ENCODE measurements around the gene PEDS1. TPM values are rescaled to one million over a fixed set of nuclear protein-coding genes. Genes with fewer than 3 reads are reported as not detected.

Gene PEDS1
- polyA plus RNA-seq, 3 donors from 2014 or later: 15.2 to 33.5 (median 19.7) TPM

DNA sequence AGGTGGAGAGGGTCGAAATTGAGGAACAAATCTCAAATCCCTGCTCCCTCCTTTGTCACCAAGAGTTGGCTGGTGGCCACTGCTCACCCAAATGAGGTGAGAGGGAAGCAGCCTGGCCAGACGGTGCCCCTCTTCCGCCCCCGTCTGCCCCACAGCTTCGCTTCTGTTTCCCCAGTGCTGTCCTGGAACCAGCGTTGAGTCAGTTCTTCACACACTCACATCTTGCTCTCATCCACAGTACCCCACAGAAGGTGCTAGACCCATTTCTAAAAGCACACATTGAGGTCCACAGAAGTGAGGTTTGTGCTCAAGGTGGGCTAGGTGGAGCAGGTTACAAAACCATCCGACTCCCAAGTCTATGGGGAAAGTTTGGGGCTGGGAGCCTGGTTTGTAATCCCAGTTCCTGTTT is 40.9 kb upstream of the PEDS1 start:
- Mint-ChIP-seq H3K27me3 (ENCODE audit: low read depth in 3 of 3) (peaks cover 0 to 9% (median 5%) of the 10 kb centered on the region in 3 donors), H3K4me3 (peak overlapping the region in 2 of 5 donors; percentile 38 to 53), H3K9me3 (no peaks in the 10 kb centered on the region), H3K27ac (peak overlapping the region in 1 of 6 donors; percentile 24), H3K36me3 (peaks cover 1 to 6% (median 6%) of the 10 kb centered on the region in 3 donors), H3K4me1 (peaks cover 27 to 28% of the 10 kb centered on the region in 2 donors)
- DNase-seq: no peak

DNA sequence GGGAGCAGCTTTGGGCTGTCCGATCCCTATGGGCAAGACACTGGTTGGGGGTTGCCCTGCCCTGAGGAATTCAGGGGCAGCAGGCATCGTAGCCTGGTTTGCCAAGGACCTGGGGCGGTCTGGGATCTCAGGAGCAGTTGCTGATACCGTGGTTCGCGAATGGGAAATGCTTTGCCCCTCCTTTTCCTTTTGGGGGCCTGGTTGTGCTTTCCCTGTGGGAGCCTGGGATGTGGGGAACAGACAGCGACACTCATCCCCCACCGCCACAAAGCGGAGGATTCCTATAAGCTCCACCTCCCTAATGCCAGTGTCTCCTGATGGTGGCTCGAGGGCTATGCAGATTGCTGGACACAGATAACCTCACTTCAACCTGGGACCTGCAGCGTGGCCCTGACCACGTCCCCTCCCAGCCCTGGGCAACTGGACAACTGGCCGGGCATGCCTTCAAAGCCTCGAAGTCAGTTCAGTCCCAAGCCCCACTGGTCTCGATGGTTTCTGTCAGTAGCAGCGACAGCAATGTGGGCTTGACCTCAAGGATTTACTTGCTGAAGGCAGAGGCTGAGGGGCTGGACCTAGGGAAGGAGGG is 40.4 kb upstream of the PEDS1 start:
- H3K27ac Mint-ChIP-seq: peak overlapping the region in 3 of 6 donors; percentile 10 to 91 (median 46)
- H3K4me3 Mint-ChIP-seq: peak overlapping the region; percentile 93 to 98 (median 95)
- H3K9me3 Mint-ChIP-seq: no peaks in the 10 kb centered on the region

DNA sequence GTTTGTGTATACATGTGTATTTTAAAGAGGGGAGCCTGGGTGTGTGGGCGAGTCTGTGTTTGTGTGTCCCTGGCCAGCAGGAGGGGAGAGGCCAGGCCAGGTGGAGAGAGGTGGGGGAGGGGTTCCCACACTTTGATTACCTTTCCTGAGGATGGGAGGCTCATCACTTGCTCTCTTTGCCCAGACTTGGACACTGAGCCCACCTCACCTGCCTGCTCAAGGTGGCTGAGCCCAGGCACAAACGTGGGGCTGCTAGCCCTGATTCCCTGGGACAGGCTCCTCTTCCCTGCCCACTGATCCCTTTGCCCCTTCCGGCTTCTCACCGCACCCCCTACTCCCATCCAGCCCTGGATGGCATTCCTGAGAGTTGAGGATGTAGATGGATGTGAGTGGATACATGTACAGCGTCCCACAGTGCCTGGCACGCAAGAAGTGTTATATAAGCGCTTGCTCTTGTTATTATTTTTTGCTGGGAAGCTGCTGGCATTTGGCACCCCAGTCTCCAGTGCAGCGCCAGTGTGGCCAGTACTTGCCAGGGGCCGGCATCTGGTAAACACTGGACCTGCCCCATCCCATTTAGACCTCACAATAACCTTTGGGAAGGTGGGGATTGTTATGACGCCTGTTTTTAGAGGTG is 39.8 kb upstream of the PEDS1 start:
- H3K36me3 Mint-ChIP-seq: peaks cover 0 to 5% (median 4%) of the 10 kb centered on the region in 3 donors
- peaks cover 27 to 28% of the 10 kb centered on the region in 2 donors for H3K4me1 Mint-ChIP-seq
- H3K27me3 Mint-ChIP-seq (ENCODE audit: low read depth in 3 of 3): peaks cover 0 to 6% (median 5%) of the 10 kb centered on the region in 3 donors
- DNase-seq: no peak
- H3K4me3 Mint-ChIP-seq: peak overlapping the region; percentile 93 to 98 (median 95)
- no peaks in the 10 kb centered on the region for H3K9me3 Mint-ChIP-seq
- H3K27ac Mint-ChIP-seq: peak overlapping the region; percentile 2 to 96 (median 82)

More for the DNA sequence above, 40.4 kb upstream of the PEDS1 start:
- H3K4me1 Mint-ChIP-seq: peaks cover 27 to 28% of the 10 kb centered on the region in 2 donors
- H3K27me3 Mint-ChIP-seq (ENCODE audit: low read depth in 3 of 3): peaks cover 0 to 9% (median 5%) of the 10 kb centered on the region in 3 donors
- DNase-seq: no peak
- H3K36me3 Mint-ChIP-seq: peaks cover 0 to 5% (median 4%) of the 10 kb centered on the region in 3 donors

DNA sequence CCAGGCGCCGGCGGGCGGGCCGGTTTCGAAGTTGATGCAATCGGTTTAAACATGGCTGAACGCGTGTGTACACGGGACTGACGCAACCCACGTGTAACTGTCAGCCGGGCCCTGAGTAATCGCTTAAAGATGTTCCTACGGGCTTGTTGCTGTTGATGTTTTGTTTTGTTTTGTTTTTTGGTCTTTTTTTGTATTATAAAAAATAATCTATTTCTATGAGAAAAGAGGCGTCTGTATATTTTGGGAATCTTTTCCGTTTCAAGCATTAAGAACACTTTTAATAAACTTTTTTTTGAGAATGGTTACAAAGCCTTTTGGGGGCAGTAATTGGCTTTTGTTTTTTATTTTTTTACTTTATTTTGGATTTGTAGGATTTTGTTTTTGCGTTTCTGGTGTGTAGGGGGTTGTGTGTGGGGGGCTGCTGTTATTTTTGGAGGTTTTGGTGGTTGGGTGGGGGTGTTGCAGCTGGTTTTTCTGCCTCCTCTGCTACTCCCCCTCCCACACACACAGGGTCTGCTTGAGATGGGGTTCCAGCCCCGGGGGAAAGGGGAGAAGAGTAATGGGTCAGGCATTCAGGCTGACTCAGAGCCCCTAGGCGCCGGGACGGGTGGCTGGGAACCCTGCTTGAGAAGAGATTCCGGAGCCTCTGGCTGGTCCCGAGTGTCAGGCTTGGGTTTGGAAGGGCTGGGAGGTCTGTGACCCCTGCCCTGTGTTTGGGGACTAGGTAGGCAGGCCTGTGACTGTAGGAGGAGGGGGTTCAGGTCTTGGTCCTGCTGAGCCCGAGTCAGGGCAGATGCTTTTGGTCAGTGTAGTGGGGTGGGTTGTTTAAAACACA is 39.1 kb upstream of the PEDS1 start:
- peaks cover 0 to 5% (median 4%) of the 10 kb centered on the region in 3 donors for H3K36me3 Mint-ChIP-seq
- peaks cover 27 to 28% of the 10 kb centered on the region in 2 donors for H3K4me1 Mint-ChIP-seq
- H3K27ac Mint-ChIP-seq: peak overlapping the region; percentile 72 to 96 (median 94)
- DNase-seq: peak; percentile 65 to 71 (median 65)
- peaks cover 0 to 5% (median 4%) of the 10 kb centered on the region in 3 donors for H3K27me3 Mint-ChIP-seq (ENCODE audit: low read depth in 3 of 3)
- H3K4me3 Mint-ChIP-seq: peak overlapping the region; percentile 93 to 98 (median 95)
- H3K9me3 Mint-ChIP-seq: no peaks in the 10 kb centered on the region

DNA sequence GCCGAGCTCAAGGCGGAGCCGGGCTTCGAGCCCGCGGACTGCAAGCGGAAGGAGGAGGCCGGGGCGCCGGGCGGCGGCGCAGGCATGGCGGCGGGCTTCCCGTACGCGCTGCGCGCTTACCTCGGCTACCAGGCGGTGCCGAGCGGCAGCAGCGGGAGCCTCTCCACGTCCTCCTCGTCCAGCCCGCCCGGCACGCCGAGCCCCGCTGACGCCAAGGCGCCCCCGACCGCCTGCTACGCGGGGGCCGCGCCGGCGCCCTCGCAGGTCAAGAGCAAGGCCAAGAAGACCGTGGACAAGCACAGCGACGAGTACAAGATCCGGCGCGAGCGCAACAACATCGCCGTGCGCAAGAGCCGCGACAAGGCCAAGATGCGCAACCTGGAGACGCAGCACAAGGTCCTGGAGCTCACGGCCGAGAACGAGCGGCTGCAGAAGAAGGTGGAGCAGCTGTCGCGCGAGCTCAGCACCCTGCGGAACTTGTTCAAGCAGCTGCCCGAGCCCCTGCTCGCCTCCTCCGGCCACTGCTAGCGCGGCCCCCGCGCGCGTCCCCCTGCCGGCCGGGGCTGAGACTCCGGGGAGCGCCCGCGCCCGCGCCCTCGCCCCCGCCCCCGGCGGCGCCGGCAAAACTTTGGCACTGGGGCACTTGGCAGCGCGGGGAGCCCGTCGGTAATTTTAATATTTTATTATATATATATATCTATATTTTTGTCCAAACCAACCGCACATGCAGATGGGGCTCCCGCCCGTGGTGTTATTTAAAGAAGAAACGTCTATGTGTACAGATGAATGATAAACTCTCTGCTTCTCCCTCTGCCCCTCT is 38.2 kb upstream of the PEDS1 start:
- Mint-ChIP-seq H3K36me3 (peaks cover 0 to 5% (median 4%) of the 10 kb centered on the region in 3 donors), H3K4me3 (peak overlapping the region; percentile 93 to 98 (median 95)), H3K27ac (peak overlapping the region; percentile 72 to 96 (median 94)), H3K9me3 (no peaks in the 10 kb centered on the region), H3K27me3 (ENCODE audit: low read depth in 3 of 3) (peaks cover 1 to 5% (median 2%) of the 10 kb centered on the region in 3 donors), H3K4me1 (peaks cover 27 to 28% of the 10 kb centered on the region in 2 donors)
- DNase-seq: peak; percentile 53 to 68 (median 58)

DNA sequence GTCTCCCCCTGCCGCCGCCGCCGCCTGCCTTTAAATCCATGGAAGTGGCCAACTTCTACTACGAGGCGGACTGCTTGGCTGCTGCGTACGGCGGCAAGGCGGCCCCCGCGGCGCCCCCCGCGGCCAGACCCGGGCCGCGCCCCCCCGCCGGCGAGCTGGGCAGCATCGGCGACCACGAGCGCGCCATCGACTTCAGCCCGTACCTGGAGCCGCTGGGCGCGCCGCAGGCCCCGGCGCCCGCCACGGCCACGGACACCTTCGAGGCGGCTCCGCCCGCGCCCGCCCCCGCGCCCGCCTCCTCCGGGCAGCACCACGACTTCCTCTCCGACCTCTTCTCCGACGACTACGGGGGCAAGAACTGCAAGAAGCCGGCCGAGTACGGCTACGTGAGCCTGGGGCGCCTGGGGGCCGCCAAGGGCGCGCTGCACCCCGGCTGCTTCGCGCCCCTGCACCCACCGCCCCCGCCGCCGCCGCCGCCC is 37.6 kb upstream of the PEDS1 start:
- Mint-ChIP-seq H3K36me3 (peaks cover 0 to 5% (median 3%) of the 10 kb centered on the region in 3 donors), H3K4me3 (peak overlapping the region; percentile 51 to 76 (median 69)), H3K27ac (no peak overlapping the region), H3K9me3 (no peaks in the 10 kb centered on the region), H3K4me1 (peaks cover 27 to 28% of the 10 kb centered on the region in 2 donors), H3K27me3 (ENCODE audit: low read depth in 3 of 3) (peaks cover 5 to 6% (median 6%) of the 10 kb centered on the region in 3 donors)
- DNase-seq: peak; percentile 63 to 75 (median 71)

DNA sequence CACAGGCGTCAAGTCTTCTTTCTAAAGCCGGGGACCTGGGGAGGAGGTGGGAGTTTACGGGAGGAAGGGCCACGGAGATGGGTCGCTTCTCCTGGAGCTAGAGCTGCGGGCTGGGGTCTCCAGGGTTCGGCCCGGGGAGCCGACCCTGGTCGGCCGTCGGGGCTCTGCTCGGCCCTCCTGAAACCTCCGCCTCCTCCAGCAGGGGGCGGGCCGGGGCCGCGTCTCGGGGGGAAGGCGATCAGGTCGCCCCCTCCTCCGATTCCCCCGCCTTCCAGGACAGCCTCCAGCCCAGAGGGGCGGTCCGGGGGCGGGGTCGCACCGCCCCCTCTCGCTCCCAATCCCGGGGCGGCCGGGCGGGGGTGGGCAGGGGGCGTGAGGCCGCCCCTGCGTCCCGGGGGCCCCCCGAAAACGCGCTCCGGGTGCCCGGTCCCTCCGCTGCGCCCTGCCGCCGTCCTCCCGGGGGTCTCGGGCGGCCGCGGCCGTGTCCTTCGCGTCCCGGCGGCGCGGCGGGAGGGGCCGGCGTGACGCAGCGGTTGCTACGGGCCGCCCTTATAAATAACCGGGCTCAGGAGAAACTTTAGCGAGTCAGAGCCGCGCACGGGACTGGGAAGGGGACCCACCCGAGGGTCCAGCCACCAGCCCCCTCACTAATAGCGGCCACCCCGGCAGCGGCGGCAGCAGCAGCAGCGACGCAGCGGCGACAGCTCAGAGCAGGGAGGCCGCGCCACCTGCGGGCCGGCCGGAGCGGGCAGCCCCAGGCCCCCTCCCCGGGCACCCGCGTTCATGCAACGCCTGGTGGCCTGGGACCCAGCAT is 36.9 kb upstream of the PEDS1 start, which contains the start of gene CEBPB:
TSS of gene CEBPB (plus strand) at position 580 of the 814 bp plus-strand sequence. CDS start at position 784, 204 bp downstream.
- DNase-seq: peak; percentile 81 to 86 (median 85)
- Mint-ChIP-seq H3K36me3 (peaks cover 0 to 5% (median 0%) of the 10 kb centered on the region in 3 donors), H3K4me3 (peak within 1 kb of the TSS; percentile 80 to 87 (median 85)), H3K9me3 (no peaks in the 10 kb centered on the region), H3K27ac (peak within 1 kb of the TSS in 5 of 6 donors; percentile 57 to 89 (median 81)), H3K4me1 (peaks cover 27 to 28% of the 10 kb centered on the region in 2 donors), H3K27me3 (ENCODE audit: low read depth in 3 of 3) (peaks cover 5 to 10% (median 7%) of the 10 kb centered on the region in 3 donors)

DNA sequence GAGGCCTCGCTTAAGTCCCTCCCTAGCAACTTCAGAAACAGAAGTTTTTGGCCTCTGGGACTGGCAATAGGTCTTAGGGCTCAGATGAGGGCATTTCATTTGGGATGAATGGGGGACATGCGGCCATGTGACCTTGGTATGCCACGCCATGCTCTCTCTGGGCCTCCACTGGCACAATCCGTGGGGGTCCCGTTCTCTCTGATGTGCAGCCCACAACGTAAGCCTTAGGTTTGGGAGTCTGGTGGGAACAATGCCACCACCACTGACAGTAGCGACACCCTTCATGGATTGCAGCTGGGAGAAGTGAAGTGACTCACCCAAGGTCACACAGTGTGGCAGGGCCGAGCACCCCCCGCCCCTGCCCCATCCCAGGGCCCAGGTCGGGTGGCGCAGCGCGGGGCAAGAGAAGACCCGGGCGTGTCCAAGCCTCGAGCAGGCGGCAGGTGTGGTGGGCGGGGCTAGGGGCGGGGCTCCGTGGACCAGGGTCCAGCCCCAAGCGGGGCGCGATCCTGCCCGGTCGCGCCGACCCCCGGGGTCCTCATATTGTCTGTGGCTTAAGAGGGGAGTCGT is 36.2 kb upstream of the PEDS1 start:
- H3K4me1 Mint-ChIP-seq: peaks cover 23 to 24% of the 10 kb centered on the region in 2 donors
- H3K36me3 Mint-ChIP-seq: peaks cover 0 to 2% (median 0%) of the 10 kb centered on the region in 3 donors
- H3K9me3 Mint-ChIP-seq: no peaks in the 10 kb centered on the region
- H3K27me3 Mint-ChIP-seq (ENCODE audit: low read depth in 3 of 3): peaks cover 7 to 13% (median 10%) of the 10 kb centered on the region in 3 donors
- peak overlapping the region in 3 of 5 donors; percentile 29 to 60 (median 33) for H3K4me3 Mint-ChIP-seq
- H3K27ac Mint-ChIP-seq: peak overlapping the region in 2 of 6 donors; percentile 49 to 71
- DNase-seq: no peak

DNA sequence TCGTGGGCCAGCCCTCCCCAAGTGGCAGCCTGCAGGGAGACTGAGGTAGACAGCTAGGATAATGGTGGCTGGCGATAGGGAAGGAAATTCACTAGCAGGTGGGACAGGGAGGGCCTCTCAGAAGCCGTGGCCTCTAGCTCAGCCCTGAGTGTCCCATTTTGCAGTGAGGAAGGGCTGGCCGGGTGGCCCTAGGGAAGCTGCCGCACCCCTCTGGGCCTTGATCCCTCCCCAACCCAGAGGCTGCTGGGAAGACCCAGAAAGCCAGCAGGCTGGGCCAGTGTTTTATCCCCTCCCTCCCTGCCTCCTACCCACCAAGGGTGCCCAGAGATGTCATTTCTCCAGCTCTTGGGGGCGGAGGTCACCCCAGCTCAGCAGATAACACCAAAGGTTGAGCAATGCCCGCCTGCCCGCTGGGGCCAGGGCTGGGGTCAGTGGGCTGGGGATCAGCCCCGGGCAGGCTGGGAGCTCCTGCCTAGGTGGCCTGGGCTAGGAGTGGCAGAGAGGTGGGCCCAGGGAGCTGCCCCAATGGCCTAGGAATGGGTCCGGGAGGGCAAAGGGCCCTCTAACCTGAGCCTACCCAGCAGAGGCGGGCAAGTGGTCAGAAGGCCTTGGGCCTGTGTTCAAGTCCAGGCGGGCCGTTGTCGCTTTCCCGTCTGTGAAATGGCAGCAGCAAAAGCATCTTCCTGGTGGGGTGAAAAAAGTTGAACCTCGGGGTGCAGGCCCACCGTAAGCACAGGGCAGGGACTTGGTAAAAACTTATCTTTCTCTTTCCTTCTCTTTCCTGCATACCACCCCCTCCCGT is 35.6 kb upstream of the PEDS1 start:
- H3K27me3 Mint-ChIP-seq (ENCODE audit: low read depth in 3 of 3): peaks cover 8 to 16% (median 10%) of the 10 kb centered on the region in 3 donors
- H3K9me3 Mint-ChIP-seq: no peaks in the 10 kb centered on the region
- DNase-seq: no peak
- H3K4me1 Mint-ChIP-seq: peaks cover 19 to 20% of the 10 kb centered on the region in 2 donors
- no peaks in the 10 kb centered on the region for H3K36me3 Mint-ChIP-seq
- H3K4me3 Mint-ChIP-seq: peak overlapping the region in 3 of 5 donors; percentile 34 to 53 (median 48)
- peak overlapping the region in 2 of 6 donors; percentile 2 to 62 for H3K27ac Mint-ChIP-seq

DNA sequence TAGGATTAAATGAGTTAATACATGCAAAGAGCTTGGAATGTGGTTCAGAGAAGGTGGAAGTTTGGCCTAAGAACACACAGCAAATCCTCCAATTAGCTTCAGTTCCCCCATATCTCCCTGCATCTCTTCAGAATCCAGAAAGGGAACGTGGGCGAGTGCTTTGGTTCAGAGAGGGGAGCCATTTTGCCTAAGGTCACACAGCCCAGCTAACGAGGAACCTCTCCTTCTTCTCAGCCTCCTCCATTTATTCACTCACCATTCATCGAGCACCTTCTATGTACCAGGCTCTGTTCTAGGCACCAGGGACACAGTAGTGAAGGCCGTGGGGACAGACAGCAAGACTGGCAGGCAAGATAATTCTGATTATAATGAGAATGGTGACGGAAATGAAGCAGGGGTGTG is 34.8 kb upstream of the PEDS1 start:
- H3K4me1 Mint-ChIP-seq: peaks cover 11 to 13% of the 10 kb centered on the region in 2 donors
- H3K9me3 Mint-ChIP-seq: no peaks in the 10 kb centered on the region
- H3K36me3 Mint-ChIP-seq: no peaks in the 10 kb centered on the region
- H3K27ac Mint-ChIP-seq: peak overlapping the region in 5 of 6 donors; percentile 2 to 51 (median 41)
- peaks cover 8 to 16% (median 10%) of the 10 kb centered on the region in 3 donors for H3K27me3 Mint-ChIP-seq (ENCODE audit: low read depth in 3 of 3)
- DNase-seq: no peak
- peak overlapping the region in 3 of 5 donors; percentile 4 to 53 (median 34) for H3K4me3 Mint-ChIP-seq

Data from immature natural killer cell (primary cell).